Mesendoderm (in vitro differentiated cells): Measurements from ENCODE around the gene CD79A.

Experiments
- DNase-seq: peaks from one replicate; pipeline ENCODE4 v3.0.0; 2013
- H2AK5ac ChIP-seq: 2 replicates; pipeline ENCODE4 v1.6.1; 2013; ENCODE audit warnings: low read length, inconsistent platforms
- H2BK120ac ChIP-seq: 2 replicates; pipeline ENCODE4 v1.6.1; 2013; ENCODE audit warnings: low read depth, mild to moderate bottlenecking, low read length, moderate library complexity, mixed read lengths
- H2BK15ac ChIP-seq: replicated peaks from 2 replicates; pipeline ENCODE4 v1.6.1; 2013; ENCODE audit warnings: low read depth, mild to moderate bottlenecking, moderate library complexity
- H2BK5ac ChIP-seq: 2 replicates; pipeline ENCODE4 v1.6.1; 2013; ENCODE audit warnings: low read length, inconsistent platforms
- H3K18ac ChIP-seq: 2 replicates; pipeline ENCODE4 v1.6.1; 2013; ENCODE audit warnings: mild to moderate bottlenecking, low read length, mixed read lengths
- H3K23ac ChIP-seq: one replicate; pipeline ENCODE4 v1.6.1; 2013; ENCODE audit warnings: low read length
- H3K27ac ChIP-seq: 2 replicates; pipeline ENCODE4 v1.5.1; 2013; ENCODE audit warnings: low read depth, mild to moderate bottlenecking, inconsistent platforms, low read length, moderate library complexity
- H3K27me3 ChIP-seq: 2 replicates; pipeline ENCODE4 v1.6.1; 2013; ENCODE audit warnings: low read length, control low read depth, mild to moderate bottlenecking, inconsistent platforms; ENCODE audit not compliant: insufficient read depth, poor library complexity
- H3K36me3 ChIP-seq: 2 replicates; pipeline ENCODE4 v1.6.1; 2013; ENCODE audit warnings: low read length, inconsistent platforms; ENCODE audit not compliant: control insufficient read depth, insufficient read depth
- H3K4ac ChIP-seq: one replicate; pipeline ENCODE4 v1.6.1; 2013; ENCODE audit warnings: low read depth, mild to moderate bottlenecking, low read length, moderate library complexity
- H3K4me1 ChIP-seq: 2 replicates; pipeline ENCODE4 v1.6.1; 2013; ENCODE audit warnings: low read depth, low read length, inconsistent platforms; ENCODE audit not compliant: control insufficient read depth
- H3K4me2 ChIP-seq: 2 replicates; pipeline ENCODE4 v1.6.1; 2013; ENCODE audit warnings: low read length
- H3K4me3 ChIP-seq: 2 replicates; pipeline ENCODE4 v1.5.1; 2013; ENCODE audit warnings: mild to moderate bottlenecking, low read length
- H3K56ac ChIP-seq: one replicate; pipeline ENCODE4 v1.6.1; 2013; ENCODE audit warnings: low read length
- H3K79me1 ChIP-seq: 2 replicates; pipeline ENCODE4 v1.6.1; 2013; ENCODE audit warnings: low read length, inconsistent platforms
- H3K79me2 ChIP-seq: 2 replicates; pipeline ENCODE4 v1.6.1; 2013; ENCODE audit warnings: mild to moderate bottlenecking, low read length; ENCODE audit not compliant: control insufficient read depth, insufficient read depth
- H3K9ac ChIP-seq: 2 replicates; pipeline ENCODE4 v1.6.1; 2013; ENCODE audit warnings: low read length, inconsistent platforms
- H4K5ac ChIP-seq: one replicate; pipeline ENCODE4 v1.6.1; 2013; ENCODE audit warnings: low read length
- H4K8ac ChIP-seq: one replicate; pipeline ENCODE4 v1.6.1; 2013; ENCODE audit warnings: low read depth, mild to moderate bottlenecking, control low read depth, low read length, moderate library complexity
- WGBS: extraction: QIAGEN DNeasy Blood & Tissue Kit; methylation state at CpG from one replicate; pipeline ENCODE4 v1.1.7; 2013; ENCODE audit warnings: low lambda C conversion rate, missing lambda C conversion rate; ENCODE audit not compliant: insufficient coverage; ENCODE audit errors: extremely low coverage; 5-methylcytosine and 5-hydroxymethylcytosine counted together

Gene CD79A

GRCh38 chr19:41910240-41910991, 33.3 kb downstream of the CD79A start:
- H3K18ac ChIP-seq: no peak overlapping the region

GRCh38 chr19:41910992-41911888, 34.2 kb downstream of the CD79A start:
- Histone ChIP-seq H3K4me2 (no peak overlapping the region), H2BK5ac (no peak overlapping the region), H3K4ac (no peak overlapping the region), H2AK5ac (no peak overlapping the region), H2BK15ac (no peak overlapping the region), H3K27ac (no peak overlapping the region), H3K4me3 (no peak overlapping the region), H3K4me1 (no peaks in the 10 kb centered on the region), H3K36me3 (no peaks in the 10 kb centered on the region), H4K8ac (no peak overlapping the region), H3K79me2 (no peaks in the 10 kb centered on the region), H3K23ac (no peak overlapping the region), H4K5ac (no peak overlapping the region), H3K9ac (no peak overlapping the region), H3K79me1 (no peaks in the 10 kb centered on the region), H3K27me3 (peaks cover 36% of the 10 kb centered on the region), H2BK120ac (no peak overlapping the region), H3K56ac (no peak overlapping the region), H3K18ac (no peak overlapping the region)
- DNase-seq: no peak
- no CpG with 5 or more reads among the region's 13 CpGs for WGBS

More at GRCh38 chr19:41910240-41910991, 33.3 kb downstream of the CD79A start:
- DNase-seq: no peak
- H2BK15ac ChIP-seq: no peak overlapping the region
- H2BK120ac ChIP-seq: no peak overlapping the region
- no peak overlapping the region for H3K9ac ChIP-seq
- H3K56ac ChIP-seq: no peak overlapping the region
- H3K4me3 ChIP-seq: no peak overlapping the region
- no CpG with 5 or more reads among the region's 12 CpGs for WGBS
- H3K4me2 ChIP-seq: no peak overlapping the region
- H4K8ac ChIP-seq: no peak overlapping the region
- peaks cover 1% of the 10 kb centered on the region for H3K36me3 ChIP-seq
- H3K4ac ChIP-seq: no peak overlapping the region
- H2AK5ac ChIP-seq: no peak overlapping the region
- no peak overlapping the region for H2BK5ac ChIP-seq
- H3K23ac ChIP-seq: no peak overlapping the region
- no peak overlapping the region for H3K27ac ChIP-seq
- H3K27me3 ChIP-seq: peaks cover 32% of the 10 kb centered on the region
- H3K79me1 ChIP-seq: no peaks in the 10 kb centered on the region
- no peaks in the 10 kb centered on the region for H3K4me1 ChIP-seq
- no peaks in the 10 kb centered on the region for H3K79me2 ChIP-seq
- no peak overlapping the region for H4K5ac ChIP-seq

- Histone ChIP-seq H3K4ac (no peak overlapping the region), H4K8ac (no peak overlapping the region), H3K27ac (no peak overlapping the region), H3K4me1 (no peaks in the 10 kb centered on the region), H3K56ac (no peak overlapping the region), H3K18ac (no peak overlapping the region), H2BK15ac (no peak overlapping the region), H3K79me2 (no peaks in the 10 kb centered on the region), H3K36me3 (no peaks in the 10 kb centered on the region), H3K9ac (no peak overlapping the region), H3K4me2 (no peak overlapping the region), H2BK5ac (no peak overlapping the region), H3K23ac (peak overlapping the region; percentile 66), H2AK5ac (no peak overlapping the region), H3K79me1 (no peaks in the 10 kb centered on the region), H3K27me3 (peaks cover 44% of the 10 kb centered on the region), H2BK120ac (no peak overlapping the region), H4K5ac (no peak overlapping the region), H3K4me3 (no peak overlapping the region)
- no peak for DNase-seq
- WGBS: no CpG with 5 or more reads among the region's 29 CpGs
These were observed 35.0 kb downstream of the CD79A start for GRCh38 chr19:41911889-41912731.

GRCh38 chr19:41912899-41913537, 35.9 kb downstream of the CD79A start:
- no peak overlapping the region for H4K8ac ChIP-seq
- DNase-seq: peak; percentile 42
- no peak overlapping the region for H2BK120ac ChIP-seq
- no peak overlapping the region for H4K5ac ChIP-seq
- no peak overlapping the region for H3K27ac ChIP-seq
- H3K23ac ChIP-seq: no peak overlapping the region
- H3K56ac ChIP-seq: peak overlapping the region; percentile 64
- no peaks in the 10 kb centered on the region for H3K36me3 ChIP-seq
- H3K4me2 ChIP-seq: peak overlapping the region; percentile 42
- H3K18ac ChIP-seq: no peak overlapping the region
- H2BK15ac ChIP-seq: no peak overlapping the region
- no peak overlapping the region for H3K4me3 ChIP-seq
- no peaks in the 10 kb centered on the region for H3K79me2 ChIP-seq
- H2BK5ac ChIP-seq: no peak overlapping the region
- no peak overlapping the region for H3K4ac ChIP-seq
- WGBS: no CpG with 5 or more reads among the region's 51 CpGs
- no peaks in the 10 kb centered on the region for H3K4me1 ChIP-seq
- peaks cover 44% of the 10 kb centered on the region for H3K27me3 ChIP-seq
- no peak overlapping the region for H2AK5ac ChIP-seq
- no peaks in the 10 kb centered on the region for H3K79me1 ChIP-seq
- H3K9ac ChIP-seq: no peak overlapping the region
